Neural cell (in vitro differentiated cells): ENCODE results near the gene RAC2. TPM values are rescaled to one million over a fixed set of nuclear protein-coding genes. Genes with fewer than 3 reads are reported as not detected.

Experiments
- H2AFZ ChIP-seq: fragments of 200-600, 300-800 bp; sonication (generic), shearing (Covaris generic); 2 replicates; pipeline ENCODE4 v1.6.0; 2014; ENCODE audit warnings: low read depth, mild to moderate bottlenecking, antibody characterized with exemption, low read length, moderate library complexity
- H3F3A ChIP-seq: fragments of 200-600 bp; shearing (Covaris generic); 2 replicates; pipeline ENCODE4 v1.6.1; 2016; ENCODE audit warnings: mild to moderate bottlenecking, moderate library complexity, mixed read lengths, antibody characterized with exemption, low read length; ENCODE audit not compliant: insufficient read depth, poor library complexity, severe bottlenecking
- H3K27ac ChIP-seq: fragments of 200-600, 300-800 bp; sonication (generic), shearing (Covaris generic); 2 replicates; pipeline ENCODE4 v1.5.1; 2014; ENCODE audit warnings: mild to moderate bottlenecking, low read length, moderate library complexity
- H3K27me3 ChIP-seq: fragments of 300-800, 200-600 bp; sonication (generic), shearing (Covaris generic); 2 replicates; pipeline ENCODE4 v1.6.0; 2014; ENCODE audit warnings: mild to moderate bottlenecking, low read depth, low read length, moderate library complexity; ENCODE audit not compliant: insufficient read depth
- H3K36me3 ChIP-seq: fragments of 300-800, 200-600 bp; sonication (generic), shearing (Covaris generic); 2 replicates; pipeline ENCODE4 v1.5.1; 2014; ENCODE audit warnings: mild to moderate bottlenecking, antibody characterized with exemption, low read length, moderate library complexity; ENCODE audit not compliant: insufficient read depth
- H3K4me2 ChIP-seq: fragments of 300-800, 200-600 bp; sonication (generic), shearing (Covaris generic); 2 replicates; pipeline ENCODE4 v1.6.0; 2014; ENCODE audit warnings: mild to moderate bottlenecking, low read length
- H3K4me3 ChIP-seq: fragments of 300-800, 200-600 bp; sonication (generic), shearing (Covaris generic); 2 replicates; pipeline ENCODE4 v1.5.1; 2014; ENCODE audit warnings: mild to moderate bottlenecking, low read length, moderate library complexity
- H3K79me2 ChIP-seq: fragments of 200-600 bp; shearing (Covaris generic); replicated peaks from 2 replicates; pipeline ENCODE4 v1.6.0; 2014; ENCODE audit warnings: mild to moderate bottlenecking, low read length, moderate library complexity; ENCODE audit not compliant: insufficient read depth
- H3K9ac ChIP-seq: fragments of 300-800, 200-600 bp; sonication (generic), shearing (Covaris generic); 2 replicates; pipeline ENCODE4 v1.6.1; 2016; ENCODE audit warnings: mild to moderate bottlenecking, low read length, mixed read lengths
- H3K9me2 ChIP-seq: fragments of 200-600 bp; shearing (Covaris generic); 2 replicates; pipeline ENCODE4 v1.6.1; 2016; ENCODE audit warnings: mild to moderate bottlenecking, low read length, mixed read lengths; ENCODE audit not compliant: insufficient read depth
- H3K9me3 ChIP-seq: fragments of 200-600, 300-800 bp; sonication (generic), shearing (Covaris generic); 2 replicates; pipeline ENCODE4 v1.6.1; 2016; ENCODE audit warnings: mild to moderate bottlenecking, mixed run types, low read length, moderate library complexity, mixed read lengths
- H4K20me1 ChIP-seq: fragments of 200-600 bp; shearing (Covaris generic); 2 replicates; pipeline ENCODE4 v1.6.1; 2016; ENCODE audit warnings: mild to moderate bottlenecking, mixed run types; ENCODE audit not compliant: insufficient read depth
- EP300 ChIP-seq: fragments of 450-650 bp; conservative IDR thresholded peaks from 2 replicates; pipeline ENCODE4 v1.6.1; 2014; ENCODE audit warnings: antibody characterized with exemption, mild to moderate bottlenecking, moderate library complexity; ENCODE audit not compliant: poor library complexity, severe bottlenecking
- EZH2 ChIP-seq: fragments of 200-600, 300-800 bp; shearing (Covaris generic), sonication (generic); IDR thresholded peaks from 2 replicates; pipeline ENCODE4 v1.6.1; 2014; ENCODE audit warnings: antibody characterized with exemption, low read length, borderline replicate concordance, mild to moderate bottlenecking; ENCODE audit not compliant: insufficient read depth, poor library complexity, severe bottlenecking
- MXI1 ChIP-seq: fragments of 450-650 bp; conservative IDR thresholded peaks from 2 replicates; pipeline ENCODE4 v1.6.1; 2014; ENCODE audit warnings: antibody characterized with exemption, mild to moderate bottlenecking; ENCODE audit not compliant: poor library complexity, severe bottlenecking
- POLR2AphosphoS5 ChIP-seq: IDR thresholded peaks from 2 replicates; pipeline ENCODE4 v1.6.1; 2012
- RAD21 ChIP-seq: fragments of 450-650 bp; conservative IDR thresholded peaks from 2 replicates; pipeline ENCODE4 v1.6.1; 2014; ENCODE audit warnings: antibody characterized with exemption, mild to moderate bottlenecking, moderate library complexity
- SMC3 ChIP-seq: fragments of 450-650 bp; conservative IDR thresholded peaks from 2 replicates; pipeline ENCODE4 v1.6.1; 2014; ENCODE audit warnings: antibody characterized with exemption, mild to moderate bottlenecking, moderate library complexity; ENCODE audit not compliant: poor library complexity
- TAF1 ChIP-seq: IDR thresholded peaks from 2 replicates; pipeline ENCODE4 v1.6.1; 2012; ENCODE audit warnings: low read depth
- polyA plus RNA-seq: library from polyadenylated mRNA; depleted of rRNA; stranded (reverse); fragments of >200 nt; gene quantifications from 2 replicates; pipeline ENCODE4 v1.2.3, GENCODE V29; 2014
- TF ChIP-seq, protein P1 (sequence below): IDR thresholded peaks from 2 replicates; pipeline ENCODE4 v1.6.1; 2012; ENCODE audit warnings: borderline replicate concordance
- TF ChIP-seq, protein P2 (sequence below): fragments of 450-650 bp; IDR thresholded peaks from 2 replicates; pipeline ENCODE4 v1.5.1; 2014; ENCODE audit warnings: antibody characterized with exemption, mild to moderate bottlenecking, moderate library complexity; ENCODE audit not compliant: poor library complexity, severe bottlenecking

Gene RAC2
- polyA plus RNA-seq, 1 donor from 2014 or later = not detected

DNA sequence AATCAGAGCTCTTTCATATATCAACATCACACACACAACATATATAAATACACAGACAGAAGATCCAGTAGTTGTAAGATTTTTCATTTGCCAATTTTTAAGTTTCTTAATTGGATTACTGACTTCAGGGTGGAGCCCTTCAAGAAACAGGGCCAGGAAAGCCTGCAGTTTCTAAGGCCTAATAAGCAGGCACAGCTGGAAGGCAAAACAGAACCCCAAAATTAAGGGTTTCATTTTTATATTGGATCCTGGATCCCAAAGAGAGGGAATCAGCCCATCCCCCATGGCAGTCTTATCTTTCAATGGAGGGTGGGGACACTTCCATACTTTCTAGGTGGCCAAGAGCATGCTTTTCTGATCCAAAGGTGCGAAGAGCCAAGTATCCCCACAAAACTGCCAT, 51.3 kb downstream of the RAC2 start:
- Histone ChIP-seq H3K9me3 (no peaks in the 10 kb centered on the region), H3F3A (no peaks in the 10 kb centered on the region), H3K4me3 (no peak overlapping the region), H3K27ac (no peak overlapping the region), H4K20me1 (no peaks in the 10 kb centered on the region), H3K4me2 (no peak overlapping the region), H3K79me2 (no peaks in the 10 kb centered on the region), H3K9me2 (no peaks in the 10 kb centered on the region), H3K36me3 (no peaks in the 10 kb centered on the region), H3K27me3 (no peaks in the 10 kb centered on the region), H3K9ac (no peak overlapping the region), H2AFZ (no peak overlapping the region)
- TF ChIP-seq RAD21 (no peak), POLR2AphosphoS5 (no peak), EP300 (no peak), EZH2 (no peak), MXI1 (no peak), SMC3 (no peak), TAF1 (no peak)
- TF ChIP-seq, protein P1, sequence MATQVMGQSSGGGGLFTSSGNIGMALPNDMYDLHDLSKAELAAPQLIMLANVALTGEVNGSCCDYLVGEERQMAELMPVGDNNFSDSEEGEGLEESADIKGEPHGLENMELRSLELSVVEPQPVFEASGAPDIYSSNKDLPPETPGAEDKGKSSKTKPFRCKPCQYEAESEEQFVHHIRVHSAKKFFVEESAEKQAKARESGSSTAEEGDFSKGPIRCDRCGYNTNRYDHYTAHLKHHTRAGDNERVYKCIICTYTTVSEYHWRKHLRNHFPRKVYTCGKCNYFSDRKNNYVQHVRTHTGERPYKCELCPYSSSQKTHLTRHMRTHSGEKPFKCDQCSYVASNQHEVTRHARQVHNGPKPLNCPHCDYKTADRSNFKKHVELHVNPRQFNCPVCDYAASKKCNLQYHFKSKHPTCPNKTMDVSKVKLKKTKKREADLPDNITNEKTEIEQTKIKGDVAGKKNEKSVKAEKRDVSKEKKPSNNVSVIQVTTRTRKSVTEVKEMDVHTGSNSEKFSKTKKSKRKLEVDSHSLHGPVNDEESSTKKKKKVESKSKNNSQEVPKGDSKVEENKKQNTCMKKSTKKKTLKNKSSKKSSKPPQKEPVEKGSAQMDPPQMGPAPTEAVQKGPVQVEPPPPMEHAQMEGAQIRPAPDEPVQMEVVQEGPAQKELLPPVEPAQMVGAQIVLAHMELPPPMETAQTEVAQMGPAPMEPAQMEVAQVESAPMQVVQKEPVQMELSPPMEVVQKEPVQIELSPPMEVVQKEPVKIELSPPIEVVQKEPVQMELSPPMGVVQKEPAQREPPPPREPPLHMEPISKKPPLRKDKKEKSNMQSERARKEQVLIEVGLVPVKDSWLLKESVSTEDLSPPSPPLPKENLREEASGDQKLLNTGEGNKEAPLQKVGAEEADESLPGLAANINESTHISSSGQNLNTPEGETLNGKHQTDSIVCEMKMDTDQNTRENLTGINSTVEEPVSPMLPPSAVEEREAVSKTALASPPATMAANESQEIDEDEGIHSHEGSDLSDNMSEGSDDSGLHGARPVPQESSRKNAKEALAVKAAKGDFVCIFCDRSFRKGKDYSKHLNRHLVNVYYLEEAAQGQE = no peak
- TF ChIP-seq, protein P2, sequence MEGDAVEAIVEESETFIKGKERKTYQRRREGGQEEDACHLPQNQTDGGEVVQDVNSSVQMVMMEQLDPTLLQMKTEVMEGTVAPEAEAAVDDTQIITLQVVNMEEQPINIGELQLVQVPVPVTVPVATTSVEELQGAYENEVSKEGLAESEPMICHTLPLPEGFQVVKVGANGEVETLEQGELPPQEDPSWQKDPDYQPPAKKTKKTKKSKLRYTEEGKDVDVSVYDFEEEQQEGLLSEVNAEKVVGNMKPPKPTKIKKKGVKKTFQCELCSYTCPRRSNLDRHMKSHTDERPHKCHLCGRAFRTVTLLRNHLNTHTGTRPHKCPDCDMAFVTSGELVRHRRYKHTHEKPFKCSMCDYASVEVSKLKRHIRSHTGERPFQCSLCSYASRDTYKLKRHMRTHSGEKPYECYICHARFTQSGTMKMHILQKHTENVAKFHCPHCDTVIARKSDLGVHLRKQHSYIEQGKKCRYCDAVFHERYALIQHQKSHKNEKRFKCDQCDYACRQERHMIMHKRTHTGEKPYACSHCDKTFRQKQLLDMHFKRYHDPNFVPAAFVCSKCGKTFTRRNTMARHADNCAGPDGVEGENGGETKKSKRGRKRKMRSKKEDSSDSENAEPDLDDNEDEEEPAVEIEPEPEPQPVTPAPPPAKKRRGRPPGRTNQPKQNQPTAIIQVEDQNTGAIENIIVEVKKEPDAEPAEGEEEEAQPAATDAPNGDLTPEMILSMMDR = no peak

DNA sequence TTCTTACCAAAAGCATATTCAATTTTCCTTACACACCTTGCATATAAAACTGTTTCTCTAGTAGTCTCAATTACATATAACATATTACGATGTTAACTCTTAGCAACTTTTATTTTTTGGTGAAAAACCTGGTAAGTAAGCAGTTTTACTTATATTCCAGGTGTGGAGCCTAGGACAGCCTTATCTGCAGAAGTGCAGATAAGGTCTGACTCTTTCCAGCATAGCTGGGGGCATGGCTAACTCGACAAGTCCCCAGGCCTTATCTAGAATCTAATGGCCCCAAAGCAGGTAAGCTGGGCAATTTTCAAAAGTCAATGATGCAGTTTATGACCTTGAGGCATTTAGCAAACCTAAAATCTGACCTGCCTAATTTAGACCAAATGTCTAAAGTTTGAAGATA, 51.9 kb downstream of the RAC2 start:
- no peaks in the 10 kb centered on the region for H4K20me1 ChIP-seq
- H2AFZ ChIP-seq = no peak overlapping the region
- no peaks in the 10 kb centered on the region for H3K9me2 ChIP-seq
- no peaks in the 10 kb centered on the region for H3F3A ChIP-seq
- no peak overlapping the region for H3K9ac ChIP-seq
- TF ChIP-seq, protein P2 = no peak
- TF ChIP-seq POLR2AphosphoS5 (no peak), SMC3 (no peak), RAD21 (no peak), TAF1 (no peak)
- no peaks in the 10 kb centered on the region for H3K36me3 ChIP-seq
- no peak overlapping the region for H3K27ac ChIP-seq
- H3K4me3 ChIP-seq = no peak overlapping the region
- no peak overlapping the region for H3K4me2 ChIP-seq
- H3K27me3 ChIP-seq = no peaks in the 10 kb centered on the region
- H3K79me2 ChIP-seq = no peaks in the 10 kb centered on the region
- H3K9me3 ChIP-seq = no peaks in the 10 kb centered on the region
